WTC11 (cell line): ENCODE results near the gene HBQ1. TPM values are rescaled to one million over a fixed set of nuclear protein-coding genes. Genes with fewer than 3 reads are reported as not detected.

Experiments
- ATAC-seq: fragments of 200-7000 bp; cut with Tn5 transposase; 2 replicates; pipeline ENCODE4 v1.10.0; 2021; ENCODE audit warnings: mild to moderate bottlenecking, moderate library complexity
- CTCF ChIA-PET: fragments of 300-600 bp; sonication (Branson Sonifier 250); formaldehyde crosslinking; loops from one replicate; lab custom pipeline; 2021; ENCODE audit warnings: antibody characterized with exemption; lab: Charles Lee
- POLR2A ChIA-PET: fragments of 350-600 bp; sonication (Branson Sonifier 250); formaldehyde crosslinking; loops from one replicate; lab custom pipeline; 2021; ENCODE audit warnings: antibody characterized with exemption; lab: Charles Lee
- DNase-seq: peaks from one replicate; pipeline ENCODE4 v3.0.0; 2021; ENCODE audit warnings: low spot score
- H3K27ac Mint-ChIP-seq: 2 replicates; pipeline ENCODE4 v1.8.0; 2021; ENCODE audit warnings: mixed read lengths
- H3K27me3 Mint-ChIP-seq: 2 replicates; pipeline ENCODE4 v1.8.0; 2021; ENCODE audit warnings: low read depth, mild to moderate bottlenecking, moderate library complexity, mixed read lengths
- H3K36me3 Mint-ChIP-seq: 2 replicates; pipeline ENCODE4 v1.8.0; 2021; ENCODE audit warnings: mixed read lengths
- H3K4me1 Mint-ChIP-seq: 2 replicates; pipeline ENCODE4 v1.8.0; 2022; ENCODE audit warnings: mixed read lengths
- H3K4me3 Mint-ChIP-seq: 2 replicates; pipeline ENCODE4 v1.8.0; 2021; ENCODE audit warnings: mild to moderate bottlenecking, moderate library complexity, mixed read lengths
- H3K9me3 Mint-ChIP-seq: 2 replicates; pipeline ENCODE4 v1.8.0; 2021; ENCODE audit warnings: mixed read lengths
- ELF4 ChIP-seq: sonication (generic); formaldehyde crosslinking; IDR thresholded peaks from 2 replicates; pipeline ENCODE4 v1.8.1; 2022; ENCODE audit warnings: low read depth, mild to moderate bottlenecking, moderate library complexity, missing genetic modification reagents
- FOXK1 ChIP-seq: sonication (generic); formaldehyde crosslinking; IDR thresholded peaks from 2 replicates; pipeline ENCODE4 v1.8.0; 2022; ENCODE audit warnings: mild to moderate bottlenecking, moderate library complexity, missing genetic modification reagents
- FOXP1 ChIP-seq: sonication (generic); formaldehyde crosslinking; IDR thresholded peaks from 2 replicates; pipeline ENCODE4 v1.8.0; 2022; ENCODE audit warnings: missing genetic modification reagents, mild to moderate bottlenecking, moderate library complexity, borderline replicate concordance
- GRHL2 ChIP-seq: fragments of 250-450 bp; sonication (Bioruptor Pico); IDR thresholded peaks from 2 replicates; pipeline ENCODE4 v1.8.0; 2022; ENCODE audit warnings: mild to moderate bottlenecking, moderate library complexity; ENCODE audit not compliant: insufficient replicate concordance, severe bottlenecking
- GTF2I ChIP-seq: fragments of 250-450 bp; sonication (Bioruptor Pico); conservative IDR thresholded peaks from 2 replicates; pipeline ENCODE4 v1.4.0; 2021; ENCODE audit warnings: mild to moderate bottlenecking
- KAT7 ChIP-seq: sonication (generic); formaldehyde crosslinking; IDR thresholded peaks from 2 replicates; pipeline ENCODE4 v1.8.1; 2023; ENCODE audit warnings: missing genetic modification reagents, mild to moderate bottlenecking, borderline replicate concordance
- NFE2L1 ChIP-seq: sonication (generic); formaldehyde crosslinking; IDR thresholded peaks from 2 replicates; pipeline ENCODE4 v1.8.1; 2023; ENCODE audit warnings: missing genetic modification reagents
- OVOL2 ChIP-seq: fragments of 250-450 bp; sonication (Bioruptor Pico); IDR thresholded peaks from 2 replicates; pipeline ENCODE4 v1.9.0; 2021; ENCODE audit warnings: mild to moderate bottlenecking, borderline replicate concordance
- SMAD3 ChIP-seq: sonication (generic); formaldehyde crosslinking; IDR thresholded peaks from 2 replicates; pipeline ENCODE4 v1.8.0; 2022; ENCODE audit warnings: missing genetic modification reagents, mild to moderate bottlenecking, borderline replicate concordance
- ZNF232 ChIP-seq: sonication (generic); formaldehyde crosslinking; IDR thresholded peaks from 2 replicates; pipeline ENCODE4 v1.8.0; 2022; ENCODE audit warnings: mild to moderate bottlenecking, missing genetic modification reagents
- ZNF263 ChIP-seq: sonication (generic); formaldehyde crosslinking; IDR thresholded peaks from 2 replicates; pipeline ENCODE4 v1.8.1; 2022; ENCODE audit warnings: low read depth, mild to moderate bottlenecking, moderate library complexity, missing genetic modification reagents
- total RNA-seq: library from RNA; stranded (reverse); gene quantifications from 3 replicates; pipeline ENCODE4 v1.2.3, GENCODE V29; 2021
- TF ChIP-seq, protein P1 (sequence below): sonication (generic); formaldehyde crosslinking; IDR thresholded peaks from 2 replicates; pipeline ENCODE4 v1.8.0; 2022; ENCODE audit warnings: mild to moderate bottlenecking, missing genetic modification reagents
- TF ChIP-seq, protein P2 (sequence below): sonication (generic); formaldehyde crosslinking; IDR thresholded peaks from 2 replicates; pipeline ENCODE4 v1.8.1; 2022; ENCODE audit warnings: mild to moderate bottlenecking, missing genetic modification reagents, moderate library complexity, borderline replicate concordance
- TF ChIP-seq, protein P3 (sequence below): sonication (generic); formaldehyde crosslinking; IDR thresholded peaks from 2 replicates; pipeline ENCODE4 v1.8.1; 2022; ENCODE audit warnings: low read depth, mild to moderate bottlenecking, moderate library complexity, missing genetic modification reagents, borderline replicate concordance
- TF ChIP-seq, protein P4 (sequence below): fragments of 250-450 bp; sonication (Bioruptor Pico); IDR thresholded peaks from 2 replicates; pipeline ENCODE4 v1.8.0; 2021; ENCODE audit warnings: mild to moderate bottlenecking
- TF ChIP-seq, protein P5 (sequence below): fragments of 250-450 bp; sonication (Bioruptor Pico); IDR thresholded peaks from 2 replicates; pipeline ENCODE4 v1.9.0; 2021; ENCODE audit warnings: moderate library complexity, mild to moderate bottlenecking, inconsistent platforms, borderline replicate concordance
- TF ChIP-seq, protein P6 (sequence below): fragments of 250-450 bp; sonication (Bioruptor Pico); IDR thresholded peaks from 2 replicates; pipeline ENCODE4 v1.9.0; 2021; ENCODE audit warnings: mild to moderate bottlenecking
- TF ChIP-seq, protein P7 (sequence below): sonication (generic); formaldehyde crosslinking; IDR thresholded peaks from 2 replicates; pipeline ENCODE4 v1.8.0; 2022; ENCODE audit warnings: mild to moderate bottlenecking, missing genetic modification reagents
- TF ChIP-seq, protein P8 (sequence below): sonication (generic); formaldehyde crosslinking; IDR thresholded peaks from 2 replicates; pipeline ENCODE4 v1.8.1; 2022; ENCODE audit warnings: low read depth, missing genetic modification reagents, borderline replicate concordance
- TF ChIP-seq, protein P9 (sequence below): sonication (generic); formaldehyde crosslinking; IDR thresholded peaks from 2 replicates; pipeline ENCODE4 v1.8.1; 2023; ENCODE audit warnings: mild to moderate bottlenecking, missing genetic modification reagents, moderate library complexity

Gene HBQ1
- total RNA-seq, 1 experiment from 2014 or later, result 3.0 TPM

DNA sequence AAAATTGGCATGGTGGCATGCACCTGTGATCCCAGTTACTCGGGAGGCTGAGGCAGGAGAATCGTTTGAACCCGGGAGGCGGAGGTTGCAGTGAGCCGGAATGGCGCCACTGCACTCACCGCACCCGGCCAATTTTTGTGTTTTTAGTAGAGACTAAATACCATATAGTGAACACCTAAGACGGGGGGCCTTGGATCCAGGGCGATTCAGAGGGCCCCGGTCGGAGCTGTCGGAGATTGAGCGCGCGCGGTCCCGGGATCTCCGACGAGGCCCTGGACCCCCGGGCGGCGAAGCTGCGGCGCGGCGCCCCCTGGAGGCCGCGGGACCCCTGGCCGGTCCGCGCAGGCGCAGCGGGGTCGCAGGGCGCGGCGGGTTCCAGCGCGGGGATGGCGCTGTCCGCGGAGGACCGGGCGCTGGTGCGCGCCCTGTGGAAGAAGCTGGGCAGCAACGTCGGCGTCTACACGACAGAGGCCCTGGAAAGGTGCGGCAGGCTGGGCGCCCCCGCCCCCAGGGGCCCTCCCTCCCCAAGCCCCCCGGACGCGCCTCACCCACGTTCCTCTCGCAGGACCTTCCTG, at the start of gene HBQ1 (continued):
- TF ChIP-seq ZNF232 (0 out of 2 replicates have a peak, but pooled peaks have one; percentile 14), GRHL2 (CRISPR knock-in tag) (no peak), GTF2I (CRISPR knock-in tag) (no peak)
- TF ChIP-seq, protein P1, sequence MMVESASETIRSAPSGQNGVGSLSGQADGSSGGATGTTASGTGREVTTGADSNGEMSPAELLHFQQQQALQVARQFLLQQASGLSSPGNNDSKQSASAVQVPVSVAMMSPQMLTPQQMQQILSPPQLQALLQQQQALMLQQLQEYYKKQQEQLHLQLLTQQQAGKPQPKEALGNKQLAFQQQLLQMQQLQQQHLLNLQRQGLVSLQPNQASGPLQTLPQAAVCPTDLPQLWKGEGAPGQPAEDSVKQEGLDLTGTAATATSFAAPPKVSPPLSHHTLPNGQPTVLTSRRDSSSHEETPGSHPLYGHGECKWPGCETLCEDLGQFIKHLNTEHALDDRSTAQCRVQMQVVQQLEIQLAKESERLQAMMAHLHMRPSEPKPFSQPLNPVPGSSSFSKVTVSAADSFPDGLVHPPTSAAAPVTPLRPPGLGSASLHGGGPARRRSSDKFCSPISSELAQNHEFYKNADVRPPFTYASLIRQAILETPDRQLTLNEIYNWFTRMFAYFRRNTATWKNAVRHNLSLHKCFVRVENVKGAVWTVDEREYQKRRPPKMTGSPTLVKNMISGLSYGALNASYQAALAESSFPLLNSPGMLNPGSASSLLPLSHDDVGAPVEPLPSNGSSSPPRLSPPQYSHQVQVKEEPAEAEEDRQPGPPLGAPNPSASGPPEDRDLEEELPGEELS (CRISPR knock-in tag), result no peak; the same call in 1 of the 2 replicates

DNA sequence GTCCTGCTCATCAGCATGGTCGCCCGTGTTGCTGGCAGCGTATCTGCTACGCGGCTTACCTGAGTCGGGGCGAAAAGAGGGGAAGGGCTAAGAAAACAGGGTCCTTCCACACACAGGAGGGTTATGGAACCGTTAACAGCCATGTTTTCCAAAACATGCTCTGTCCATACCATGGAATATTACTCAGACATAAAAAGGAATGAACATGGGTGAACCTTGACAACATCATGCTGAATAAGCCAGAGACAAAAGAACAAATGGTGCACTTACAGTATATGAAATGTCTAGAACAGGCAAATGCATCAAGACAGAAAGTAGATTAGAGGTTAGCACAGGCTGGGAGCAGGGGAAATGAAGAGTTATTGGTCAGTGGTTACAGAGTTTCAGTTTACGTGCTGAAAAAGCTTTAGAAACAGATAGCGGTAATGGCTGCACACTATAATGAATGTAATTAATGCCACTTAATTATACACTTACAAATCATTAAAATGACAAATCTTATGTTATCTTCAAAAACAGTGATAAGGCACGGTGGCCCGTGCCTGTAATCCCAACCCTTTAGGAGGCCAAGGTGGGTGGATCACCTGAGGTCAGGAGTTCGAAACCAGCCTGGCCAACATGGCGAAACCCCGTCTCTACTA, 49.6 kb upstream of the HBQ1 start:
- H3K27me3 Mint-ChIP-seq, result no peaks in the 10 kb centered on the region
- no peaks in the 10 kb centered on the region for H3K36me3 Mint-ChIP-seq
- no peak overlapping the region for H3K4me3 Mint-ChIP-seq
- ATAC-seq (no peak), DNase-seq (no peak)
- no peaks in the 10 kb centered on the region for H3K4me1 Mint-ChIP-seq
- H3K9me3 Mint-ChIP-seq, result no peaks in the 10 kb centered on the region
- no peak overlapping the region for H3K27ac Mint-ChIP-seq
- ChIA-PET POLR2A (no interaction called here), CTCF (interaction anchor here (1.1 to 5.4 kb wide), 2 partner anchors 13 to 24 kb away, joined by 9 to 27 read pairs; no protein-coding TSS in a partner anchor)
- TF ChIP-seq, protein P2, sequence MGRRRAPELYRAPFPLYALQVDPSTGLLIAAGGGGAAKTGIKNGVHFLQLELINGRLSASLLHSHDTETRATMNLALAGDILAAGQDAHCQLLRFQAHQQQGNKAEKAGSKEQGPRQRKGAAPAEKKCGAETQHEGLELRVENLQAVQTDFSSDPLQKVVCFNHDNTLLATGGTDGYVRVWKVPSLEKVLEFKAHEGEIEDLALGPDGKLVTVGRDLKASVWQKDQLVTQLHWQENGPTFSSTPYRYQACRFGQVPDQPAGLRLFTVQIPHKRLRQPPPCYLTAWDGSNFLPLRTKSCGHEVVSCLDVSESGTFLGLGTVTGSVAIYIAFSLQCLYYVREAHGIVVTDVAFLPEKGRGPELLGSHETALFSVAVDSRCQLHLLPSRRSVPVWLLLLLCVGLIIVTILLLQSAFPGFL (CRISPR knock-in tag), result no peak
- TF ChIP-seq FOXP1 (no peak), ZNF263 (CRISPR knock-in tag) (no peak)
- TF ChIP-seq, protein P3, sequence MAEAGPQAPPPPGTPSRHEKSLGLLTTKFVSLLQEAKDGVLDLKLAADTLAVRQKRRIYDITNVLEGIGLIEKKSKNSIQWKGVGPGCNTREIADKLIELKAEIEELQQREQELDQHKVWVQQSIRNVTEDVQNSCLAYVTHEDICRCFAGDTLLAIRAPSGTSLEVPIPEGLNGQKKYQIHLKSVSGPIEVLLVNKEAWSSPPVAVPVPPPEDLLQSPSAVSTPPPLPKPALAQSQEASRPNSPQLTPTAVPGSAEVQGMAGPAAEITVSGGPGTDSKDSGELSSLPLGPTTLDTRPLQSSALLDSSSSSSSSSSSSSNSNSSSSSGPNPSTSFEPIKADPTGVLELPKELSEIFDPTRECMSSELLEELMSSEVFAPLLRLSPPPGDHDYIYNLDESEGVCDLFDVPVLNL (CRISPR knock-in tag), result no peak

DNA sequence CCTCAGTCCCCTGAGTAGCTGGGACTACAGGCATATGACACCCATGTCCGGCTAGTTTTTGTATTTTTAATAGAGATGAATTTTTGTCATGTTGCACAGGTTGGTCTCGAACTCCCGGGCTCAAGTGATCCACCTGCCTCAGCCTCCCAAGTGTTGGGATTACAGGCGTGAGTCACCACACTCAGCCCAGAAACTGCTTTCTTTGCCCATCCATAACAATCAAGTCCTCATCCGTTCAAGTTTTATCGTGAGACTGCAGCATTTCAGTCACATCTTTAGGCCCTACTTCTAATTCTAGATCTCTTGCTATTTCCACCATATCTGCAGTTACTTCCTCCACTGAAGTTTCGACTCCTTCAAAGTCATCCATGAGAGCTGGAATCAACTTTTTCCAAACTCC, 48.1 kb upstream of the HBQ1 start:
- no peaks in the 10 kb centered on the region for H3K9me3 Mint-ChIP-seq
- CTCF ChIA-PET, result interaction anchor here (1.2 to 1.5 kb wide), 2 partner anchors 15 to 67 kb away, joined by 3 to 4 read pairs; no protein-coding TSS in a partner anchor
- H3K36me3 Mint-ChIP-seq, result no peaks in the 10 kb centered on the region
- H3K4me1 Mint-ChIP-seq, result no peaks in the 10 kb centered on the region
- POLR2A ChIA-PET, result no interaction called here
- no peak overlapping the region for H3K4me3 Mint-ChIP-seq
- no peaks in the 10 kb centered on the region for H3K27me3 Mint-ChIP-seq
- DNase-seq (no peak), ATAC-seq (no peak)
- peak overlapping the region; percentile 43; the same call in 1 of the 2 replicates for H3K27ac Mint-ChIP-seq
- TF ChIP-seq, protein P4, sequence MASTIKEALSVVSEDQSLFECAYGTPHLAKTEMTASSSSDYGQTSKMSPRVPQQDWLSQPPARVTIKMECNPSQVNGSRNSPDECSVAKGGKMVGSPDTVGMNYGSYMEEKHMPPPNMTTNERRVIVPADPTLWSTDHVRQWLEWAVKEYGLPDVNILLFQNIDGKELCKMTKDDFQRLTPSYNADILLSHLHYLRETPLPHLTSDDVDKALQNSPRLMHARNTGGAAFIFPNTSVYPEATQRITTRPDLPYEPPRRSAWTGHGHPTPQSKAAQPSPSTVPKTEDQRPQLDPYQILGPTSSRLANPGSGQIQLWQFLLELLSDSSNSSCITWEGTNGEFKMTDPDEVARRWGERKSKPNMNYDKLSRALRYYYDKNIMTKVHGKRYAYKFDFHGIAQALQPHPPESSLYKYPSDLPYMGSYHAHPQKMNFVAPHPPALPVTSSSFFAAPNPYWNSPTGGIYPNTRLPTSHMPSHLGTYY (CRISPR knock-in tag), result no peak
- TF ChIP-seq ELF4 (no peak), FOXP1 (no peak), FOXK1 (CRISPR knock-in tag) (no peak), GRHL2 (CRISPR knock-in tag) (no peak), NFE2L1 (CRISPR knock-in tag) (no peak), OVOL2 (no peak), KAT7 (CRISPR knock-in tag) (no peak), SMAD3 (CRISPR knock-in tag) (no peak)
- TF ChIP-seq, protein P5, sequence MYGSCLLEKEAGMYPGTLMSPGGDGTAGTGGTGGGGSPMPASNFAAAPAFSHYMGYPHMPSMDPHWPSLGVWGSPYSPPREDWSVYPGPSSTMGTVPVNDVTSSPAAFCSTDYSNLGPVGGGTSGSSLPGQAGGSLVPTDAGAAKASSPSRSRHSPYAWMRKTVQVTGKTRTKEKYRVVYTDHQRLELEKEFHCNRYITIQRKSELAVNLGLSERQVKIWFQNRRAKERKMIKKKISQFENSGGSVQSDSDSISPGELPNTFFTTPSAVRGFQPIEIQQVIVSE, result no peak
- TF ChIP-seq, protein P6, sequence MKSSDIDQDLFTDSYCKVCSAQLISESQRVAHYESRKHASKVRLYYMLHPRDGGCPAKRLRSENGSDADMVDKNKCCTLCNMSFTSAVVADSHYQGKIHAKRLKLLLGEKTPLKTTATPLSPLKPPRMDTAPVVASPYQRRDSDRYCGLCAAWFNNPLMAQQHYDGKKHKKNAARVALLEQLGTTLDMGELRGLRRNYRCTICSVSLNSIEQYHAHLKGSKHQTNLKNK, result no peak
- TF ChIP-seq, protein P7, sequence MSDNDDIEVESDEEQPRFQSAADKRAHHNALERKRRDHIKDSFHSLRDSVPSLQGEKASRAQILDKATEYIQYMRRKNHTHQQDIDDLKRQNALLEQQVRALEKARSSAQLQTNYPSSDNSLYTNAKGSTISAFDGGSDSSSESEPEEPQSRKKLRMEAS (CRISPR knock-in tag), result no peak
- TF ChIP-seq, protein P8, sequence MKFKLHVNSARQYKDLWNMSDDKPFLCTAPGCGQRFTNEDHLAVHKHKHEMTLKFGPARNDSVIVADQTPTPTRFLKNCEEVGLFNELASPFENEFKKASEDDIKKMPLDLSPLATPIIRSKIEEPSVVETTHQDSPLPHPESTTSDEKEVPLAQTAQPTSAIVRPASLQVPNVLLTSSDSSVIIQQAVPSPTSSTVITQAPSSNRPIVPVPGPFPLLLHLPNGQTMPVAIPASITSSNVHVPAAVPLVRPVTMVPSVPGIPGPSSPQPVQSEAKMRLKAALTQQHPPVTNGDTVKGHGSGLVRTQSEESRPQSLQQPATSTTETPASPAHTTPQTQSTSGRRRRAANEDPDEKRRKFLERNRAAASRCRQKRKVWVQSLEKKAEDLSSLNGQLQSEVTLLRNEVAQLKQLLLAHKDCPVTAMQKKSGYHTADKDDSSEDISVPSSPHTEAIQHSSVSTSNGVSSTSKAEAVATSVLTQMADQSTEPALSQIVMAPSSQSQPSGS (CRISPR knock-in tag), result no peak
- TF ChIP-seq, protein P9, sequence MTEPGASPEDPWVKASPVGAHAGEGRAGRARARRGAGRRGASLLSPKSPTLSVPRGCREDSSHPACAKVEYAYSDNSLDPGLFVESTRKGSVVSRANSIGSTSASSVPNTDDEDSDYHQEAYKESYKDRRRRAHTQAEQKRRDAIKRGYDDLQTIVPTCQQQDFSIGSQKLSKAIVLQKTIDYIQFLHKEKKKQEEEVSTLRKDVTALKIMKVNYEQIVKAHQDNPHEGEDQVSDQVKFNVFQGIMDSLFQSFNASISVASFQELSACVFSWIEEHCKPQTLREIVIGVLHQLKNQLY, result no peak
